ENCODE results near the gene CCDC91.
A peak's percentile ranks its signal among the peaks of the same experiment; 100 is the strongest.
"Not testable (repeated sequence)": the region's sequence is repeated elsewhere in the genome, so short reads cannot be mapped to it uniquely, and the experiment has no call there.

The CCDC91 gene

DNA sequence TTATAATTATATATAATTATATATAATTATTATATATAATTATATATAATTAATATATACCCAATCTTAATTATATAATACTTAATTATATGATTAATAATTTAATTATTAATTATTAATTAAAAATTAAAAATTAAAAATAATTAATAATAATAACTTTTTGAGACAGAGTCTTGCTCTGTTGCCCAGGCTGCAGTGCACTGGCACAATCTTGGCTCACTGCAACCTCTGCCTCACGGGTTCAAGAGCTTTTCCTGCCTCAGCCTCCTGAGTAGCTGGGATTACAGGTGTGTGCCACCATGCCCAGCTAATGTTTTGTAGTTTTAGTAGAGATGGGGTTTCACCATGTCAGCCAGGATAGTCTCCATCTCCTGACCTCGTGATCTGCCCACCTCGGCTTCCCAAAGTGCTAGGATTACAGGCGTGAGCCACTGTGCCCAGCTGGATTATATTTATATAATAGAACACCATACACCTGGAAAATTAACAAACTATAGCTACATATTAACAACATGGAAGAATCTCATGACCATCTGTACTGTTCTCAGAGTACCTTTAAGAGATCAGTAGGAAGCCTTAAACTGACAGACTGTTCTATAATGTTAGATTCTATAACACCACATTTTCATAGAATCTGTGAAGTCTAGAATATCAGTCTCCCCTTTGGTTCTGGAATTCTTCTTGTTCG, 77.8 kb downstream of the CCDC91 start:
- not testable (repeated sequence) for H3K27ac ChIP-seq, H3K4me3 ChIP-seq

DNA sequence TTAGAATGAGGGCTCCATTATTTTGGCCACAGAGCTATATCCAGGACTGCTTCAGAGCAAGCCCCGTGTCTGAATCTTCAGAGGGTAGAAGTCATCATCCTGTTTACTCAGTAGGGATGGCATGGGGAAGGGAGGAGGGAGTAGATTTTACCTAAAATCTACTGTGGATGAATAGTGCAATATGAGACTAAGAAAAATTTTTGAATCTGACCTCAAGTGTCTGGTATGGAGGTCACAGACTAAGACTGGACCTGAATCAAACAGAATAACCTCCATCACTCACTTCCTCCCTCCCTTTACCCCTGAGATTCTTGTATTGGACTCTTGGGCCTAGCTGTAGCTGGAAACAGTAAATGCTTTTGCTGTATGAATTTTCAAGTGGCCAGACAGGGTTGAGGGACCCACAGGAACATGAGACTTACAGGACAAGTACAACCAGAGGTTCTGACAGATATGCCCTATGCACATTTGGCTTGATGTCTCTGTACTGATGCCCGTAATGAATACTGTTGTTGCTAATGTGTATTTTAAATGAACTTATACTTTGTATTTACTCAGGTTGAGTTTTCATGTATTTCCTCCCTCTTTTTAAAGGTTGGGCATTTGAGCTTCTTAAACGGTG, 78.5 kb downstream of the CCDC91 start:
- Histone ChIP-seq H3K27ac (no peak overlapping the region), H3K4me3 (no peak overlapping the region)

DNA sequence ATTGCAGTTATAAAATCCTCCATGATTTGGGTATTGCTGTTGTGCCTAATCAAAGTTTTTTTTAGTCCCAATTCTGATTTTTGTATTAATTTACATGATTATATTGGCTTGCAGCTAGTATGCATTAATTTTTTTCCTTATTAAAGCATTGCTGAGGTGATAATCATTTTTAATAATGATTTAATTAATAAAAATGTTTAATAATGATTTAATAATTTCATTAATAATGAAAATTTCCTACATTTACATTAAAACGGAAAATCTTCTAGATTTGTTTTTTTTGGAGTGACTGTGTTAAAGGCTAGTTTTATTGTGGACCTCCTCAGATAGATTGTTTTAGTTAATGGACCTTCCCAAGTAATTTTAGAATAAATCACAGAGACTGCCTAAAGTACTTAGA, 79.6 kb downstream of the CCDC91 start:
- Histone ChIP-seq H3K4me3 (no peak overlapping the region), H3K27ac (no peak overlapping the region)

DNA sequence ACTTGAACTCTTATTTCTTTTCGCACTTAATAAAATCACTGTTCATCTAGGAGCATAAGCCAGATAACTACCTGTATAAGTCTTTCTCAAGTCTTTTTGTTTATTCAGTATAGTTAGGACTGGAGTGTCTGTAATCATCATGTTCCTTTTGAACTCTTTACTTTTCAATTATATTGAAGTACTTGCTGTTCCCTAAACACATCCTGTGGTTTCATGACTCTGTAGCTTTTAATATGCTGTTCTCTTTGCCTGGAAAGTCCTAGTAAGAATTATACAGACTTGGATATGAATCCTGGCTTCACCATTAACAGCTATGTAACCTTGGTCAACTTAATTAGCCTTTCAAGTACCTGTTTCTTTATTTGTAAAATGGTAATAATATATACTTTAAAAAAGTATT, 88.2 kb downstream of the CCDC91 start:
- Histone ChIP-seq H3K27ac (no peak overlapping the region), H3K4me3 (no peak overlapping the region)

DNA sequence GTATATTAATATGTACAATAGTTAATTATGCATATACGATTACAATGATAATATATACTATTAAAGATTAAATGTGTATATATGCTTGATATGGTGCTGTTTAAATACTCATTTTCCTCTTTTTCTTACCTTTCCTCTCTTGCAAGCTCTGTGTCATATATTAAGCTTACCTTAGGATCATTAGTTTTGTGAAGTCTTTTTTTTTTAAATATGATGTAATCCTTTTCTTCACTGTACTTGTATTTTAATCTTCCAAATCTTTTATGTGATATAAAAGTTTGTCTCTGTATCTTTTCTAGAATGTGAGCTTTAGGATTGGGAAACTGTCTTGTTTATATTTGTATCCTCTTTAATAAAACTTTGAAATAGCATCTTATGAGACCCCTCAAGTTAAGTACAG, 88.7 kb downstream of the CCDC91 start:
- H3K4me3 ChIP-seq: no peak overlapping the region

DNA sequence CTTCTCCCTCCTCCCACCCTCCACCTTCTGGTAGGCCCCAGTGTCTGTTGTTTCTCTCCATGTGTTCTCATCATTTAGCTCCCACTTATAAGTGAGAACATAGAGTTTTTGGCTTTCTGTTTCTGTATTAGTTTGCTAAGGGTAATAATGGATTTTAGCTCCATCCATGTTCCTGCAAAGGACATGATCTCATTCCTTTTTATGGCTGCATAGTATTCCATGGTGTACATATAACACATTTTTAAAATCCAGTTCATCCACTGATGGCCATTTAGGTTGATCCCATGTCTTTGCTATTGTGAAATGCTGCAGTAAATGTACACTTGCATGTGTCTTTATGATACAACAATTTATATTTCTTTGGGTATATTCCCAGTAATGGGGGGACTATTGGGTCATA, 96.1 kb downstream of the CCDC91 start:
- H3K27ac ChIP-seq: no peak overlapping the region
- H3K4me3 ChIP-seq: no peak overlapping the region

More for the DNA sequence above, 88.7 kb downstream of the CCDC91 start:
- no peak overlapping the region for H3K27ac ChIP-seq

GRCh38 chr12:28290262-28290661, 100.0 kb downstream of the CCDC91 start:
- H3K4me3 ChIP-seq: no peak overlapping the region
- H3K27ac ChIP-seq: no peak overlapping the region

GRCh38 chr12:28292699-28293098, 102.4 kb downstream of the CCDC91 start:
- H3K27ac ChIP-seq: no peak overlapping the region
- H3K4me3 ChIP-seq: no peak overlapping the region

DNA sequence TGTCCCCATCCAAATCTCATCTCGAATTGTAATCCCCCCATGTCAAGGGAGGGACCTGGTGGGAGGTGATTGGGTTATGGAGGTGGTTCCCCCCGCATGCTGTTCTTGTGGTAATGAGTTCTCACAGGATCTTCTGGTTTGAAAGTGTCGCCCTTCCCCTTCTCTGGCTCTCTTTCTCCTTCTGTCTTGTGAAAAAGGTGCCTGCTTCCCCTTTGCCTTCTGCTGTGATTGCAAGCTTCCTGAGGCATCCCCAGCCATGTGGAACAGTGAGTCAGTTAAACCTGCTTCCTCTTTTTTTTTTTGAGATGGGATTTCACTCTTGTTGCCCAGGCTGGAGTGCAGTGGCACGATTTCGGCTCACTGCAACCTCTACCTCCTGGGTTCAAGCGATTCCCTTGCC, 104.0 kb downstream of the CCDC91 start:
- Histone ChIP-seq H3K4me3 (no peak overlapping the region), H3K27ac (no peak overlapping the region)

DNA sequence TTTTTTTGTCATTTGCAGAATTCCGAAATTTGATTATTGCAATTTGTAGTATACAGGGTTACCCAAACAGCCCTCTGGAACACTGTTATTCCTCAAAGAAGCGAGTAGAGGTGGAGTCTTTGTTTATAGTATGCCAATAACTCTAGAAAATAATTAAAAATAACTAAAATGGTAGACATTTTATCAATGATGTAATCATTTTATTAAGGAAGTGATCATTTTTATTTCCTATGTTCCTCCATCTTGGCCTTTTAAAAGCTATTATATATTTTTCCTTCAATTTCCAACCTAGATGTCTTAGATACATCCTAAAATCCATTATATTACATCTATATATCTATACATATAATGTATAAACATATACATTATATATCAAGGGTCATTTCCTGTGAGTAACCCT, 106.0 kb downstream of the CCDC91 start:
- no peak overlapping the region for H3K4me3 ChIP-seq
- no peak overlapping the region for H3K27ac ChIP-seq

- no peak overlapping the region for H3K4me3 ChIP-seq
- no peak overlapping the region for H3K27ac ChIP-seq
These were observed 112.9 kb downstream of the CCDC91 start for GRCh38 chr12:28303192-28303591.

DNA sequence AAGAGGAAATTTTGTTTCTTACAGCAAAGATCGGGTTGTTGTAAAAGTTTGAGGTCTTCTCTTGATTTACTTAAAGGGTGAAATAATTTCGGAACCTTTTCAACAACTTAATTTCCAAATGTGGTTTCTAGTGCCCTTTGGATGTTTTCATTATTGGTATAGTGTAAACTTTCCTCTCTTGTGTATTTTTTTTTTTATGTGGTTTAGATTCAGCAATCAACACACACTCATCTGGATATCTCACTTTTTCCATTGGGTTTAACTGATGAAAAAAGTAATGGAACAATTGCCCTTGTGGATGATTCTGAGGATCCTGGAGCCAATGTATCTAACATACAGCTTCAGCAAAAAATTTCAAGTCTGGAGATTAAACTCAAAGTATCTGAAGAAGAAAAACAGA, 116.3 kb downstream of the CCDC91 start:
- Histone ChIP-seq H3K4me3 (no peak overlapping the region), H3K27ac (no peak overlapping the region)

DNA sequence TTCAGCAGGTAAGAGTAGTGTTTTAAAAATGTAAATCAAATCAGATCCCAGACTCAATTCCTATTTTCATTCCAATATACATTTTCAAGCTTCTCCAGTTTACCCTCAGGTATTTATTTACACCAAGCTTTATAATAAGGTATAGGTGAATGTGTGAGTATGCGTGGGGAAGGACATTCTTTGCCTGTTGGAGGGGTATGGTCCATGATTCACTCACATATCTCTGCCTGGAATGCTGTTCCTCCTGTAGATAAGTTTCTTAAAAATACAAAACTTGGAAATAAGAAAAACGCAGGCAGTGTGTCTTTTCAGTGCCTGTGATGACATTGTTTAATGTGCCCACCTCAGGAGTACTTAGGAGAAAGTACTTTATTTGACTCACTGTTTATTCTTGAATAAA, 118.6 kb downstream of the CCDC91 start:
- no peak overlapping the region for H3K27ac ChIP-seq
- H3K4me3 ChIP-seq: no peak overlapping the region

- Histone ChIP-seq H3K4me3 (no peak overlapping the region), H3K27ac (peak overlapping the region in 1 of 21 experiments; percentile 20)
These were observed 123.4 kb downstream of the CCDC91 start for GRCh38 chr12:28313631-28314030.

DNA sequence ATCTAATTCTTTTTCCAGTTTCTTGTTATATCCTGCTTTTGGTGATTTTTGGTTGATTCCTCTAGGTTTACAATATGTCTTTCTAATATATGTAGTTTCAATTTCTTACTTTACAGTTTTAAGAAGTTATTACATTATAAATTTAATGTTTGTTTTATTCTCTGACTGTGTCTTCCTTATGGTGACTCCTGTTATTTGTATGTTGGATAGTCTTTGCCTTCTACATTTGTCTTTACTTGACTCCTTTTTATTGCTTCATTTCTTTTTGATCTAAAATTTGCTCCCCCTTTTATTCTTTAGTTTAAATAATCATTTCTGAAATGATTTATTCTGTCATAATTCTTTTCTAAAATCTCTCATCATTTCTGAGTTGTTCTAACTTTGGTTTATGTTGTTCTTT, 125.8 kb downstream of the CCDC91 start:
- Histone ChIP-seq H3K27ac (no peak overlapping the region), H3K4me3 (no peak overlapping the region)

DNA sequence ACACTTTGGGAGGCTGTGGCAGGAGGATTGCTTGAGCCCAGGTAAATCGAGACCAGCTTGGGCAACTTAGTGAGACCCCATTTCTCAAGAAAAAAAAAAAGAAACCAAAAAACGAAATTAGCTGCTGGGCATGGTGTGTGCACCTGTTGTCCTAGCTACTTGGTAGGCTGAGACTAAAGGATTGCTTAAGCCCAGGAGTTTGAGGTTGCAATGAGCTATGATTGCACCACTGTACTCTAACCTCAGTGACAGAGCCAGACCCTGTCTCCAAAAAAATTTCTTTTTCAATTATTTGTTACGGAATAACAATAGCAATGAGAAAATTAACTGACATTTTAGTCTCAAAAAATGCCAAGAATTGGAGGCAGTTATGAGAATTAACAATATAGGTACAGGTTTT, 128.0 kb downstream of the CCDC91 start:
- H3K27ac ChIP-seq: no peak overlapping the region
- no peak overlapping the region for H3K4me3 ChIP-seq

DNA sequence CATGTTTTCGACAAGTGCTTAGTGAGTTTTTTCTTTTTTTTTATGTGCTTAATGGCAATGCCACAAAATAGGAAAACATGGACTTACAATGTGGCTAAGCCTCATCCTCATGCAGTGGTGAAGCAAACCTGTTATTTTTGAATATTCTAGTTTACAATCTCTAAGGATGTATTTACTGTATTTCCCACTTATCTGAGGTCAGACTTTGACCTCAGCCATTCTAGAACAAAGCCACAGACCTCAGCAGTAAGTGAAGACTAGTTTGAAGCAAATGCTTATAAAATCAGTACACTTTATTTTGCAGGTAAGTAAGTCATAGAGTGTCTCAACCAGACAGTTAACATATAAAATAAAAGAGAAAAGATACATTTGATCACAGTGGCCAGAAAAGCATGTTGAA, 130.1 kb downstream of the CCDC91 start:
- no peak overlapping the region for H3K4me3 ChIP-seq
- H3K27ac ChIP-seq: no peak overlapping the region

DNA sequence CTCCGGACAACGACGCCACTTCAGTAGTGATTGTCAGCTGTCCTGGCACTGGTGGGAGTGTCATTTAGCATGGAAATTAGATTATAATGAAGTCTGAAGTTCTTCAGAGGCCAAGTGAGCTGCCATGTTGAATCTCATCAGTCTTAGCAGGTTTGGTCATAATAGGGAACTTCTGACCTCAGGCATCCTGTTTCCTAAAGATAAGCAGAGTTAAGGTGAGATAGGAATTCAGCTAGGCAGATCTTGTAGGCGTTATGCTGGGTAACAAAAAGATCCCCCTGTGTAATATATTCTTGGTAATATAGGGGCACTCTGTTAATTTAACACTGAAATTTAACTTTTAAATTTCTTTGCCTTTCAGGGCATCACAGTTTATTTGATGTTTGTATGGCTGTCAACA, 137.5 kb downstream of the CCDC91 start:
- H3K27ac ChIP-seq: no peak overlapping the region
- no peak overlapping the region for H3K4me3 ChIP-seq

DNA sequence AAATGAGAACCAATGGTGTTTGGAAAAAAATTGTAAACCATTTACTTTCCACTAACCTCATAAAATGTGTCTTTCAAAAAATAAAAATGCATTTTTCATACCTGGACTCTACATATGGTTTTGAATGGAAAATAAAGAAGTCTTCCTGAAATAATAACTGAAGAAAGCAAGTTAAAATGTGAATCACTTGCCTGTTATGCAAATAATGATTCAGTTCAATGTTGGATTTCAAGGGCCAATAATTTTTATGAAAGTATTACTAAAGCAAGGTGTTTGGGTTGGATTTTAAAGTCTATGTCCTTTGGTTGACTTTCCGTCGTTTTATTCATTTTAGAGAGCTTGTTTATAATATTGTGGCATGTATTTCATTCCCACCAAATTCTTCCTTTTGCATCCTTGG, 138.7 kb downstream of the CCDC91 start:
- no peak overlapping the region for H3K27ac ChIP-seq
- no peak overlapping the region for H3K4me3 ChIP-seq

DNA sequence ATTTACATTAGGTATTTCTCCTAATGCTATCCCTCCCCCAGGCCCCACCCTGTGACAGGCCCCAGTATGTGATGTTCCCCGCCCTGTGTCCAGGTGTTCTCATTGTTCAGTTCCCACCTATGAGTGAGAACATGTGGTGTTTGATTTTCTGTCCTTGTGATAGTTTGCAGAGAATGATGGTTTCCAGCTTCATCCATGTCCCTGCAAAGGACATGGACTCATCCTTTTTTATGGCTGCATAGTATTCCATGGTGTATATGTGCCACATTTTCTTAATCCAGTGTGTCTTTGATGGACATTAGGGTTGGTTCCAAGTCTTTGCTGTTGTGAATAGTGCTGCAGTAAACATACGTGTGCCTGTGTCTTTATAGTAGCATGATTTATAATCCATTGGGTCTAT, 139.5 kb downstream of the CCDC91 start:
- not testable (repeated sequence) for H3K4me3 ChIP-seq, H3K27ac ChIP-seq

DNA sequence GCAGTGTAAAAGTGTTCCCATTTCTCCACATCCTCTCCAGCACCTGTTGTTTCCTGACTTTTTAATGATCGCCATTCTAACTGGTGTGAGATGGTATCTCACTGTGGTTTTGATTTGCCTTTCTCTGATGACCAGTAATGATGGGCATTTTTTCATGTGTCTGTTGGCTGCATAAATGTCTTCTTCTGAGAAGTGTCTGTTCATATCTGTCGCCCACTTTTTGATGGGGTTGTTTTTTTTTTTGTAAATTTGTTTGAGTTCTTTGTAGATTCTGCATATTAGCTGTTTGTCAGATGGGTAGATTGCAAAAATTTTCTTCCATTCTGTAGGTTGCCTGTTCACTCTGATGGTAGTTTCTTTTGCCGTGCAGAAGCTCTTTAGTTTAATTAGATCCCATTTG, 140.0 kb downstream of the CCDC91 start:
- H3K27ac ChIP-seq: not testable (repeated sequence)

DNA sequence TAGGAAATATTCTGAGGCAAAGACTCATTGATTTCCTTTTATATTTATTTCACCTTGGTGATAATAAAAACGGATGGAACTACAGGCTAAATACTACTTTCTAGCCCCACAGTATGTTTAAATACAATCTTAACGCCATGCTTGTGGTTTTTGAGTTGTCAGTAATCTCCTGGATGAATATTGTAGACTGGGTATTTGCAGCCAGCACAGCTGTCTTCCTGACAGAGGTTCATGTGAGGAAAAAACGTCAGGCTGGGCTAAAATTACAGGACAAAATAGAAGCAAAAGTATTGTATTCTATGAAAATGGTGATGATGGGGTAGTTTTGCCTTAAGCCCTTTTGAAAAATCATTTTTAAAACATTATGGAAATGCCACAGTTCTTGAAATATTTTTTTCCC, 140.9 kb downstream of the CCDC91 start:
- no peak overlapping the region for H3K27ac ChIP-seq
- H3K4me3 ChIP-seq: no peak overlapping the region

More for the DNA sequence above, 140.0 kb downstream of the CCDC91 start:
- H3K4me3 ChIP-seq: not testable (repeated sequence)

All from skin epidermis (tissue), 12 donors.